M059J (cell line): ENCODE data around the gene PLOD1. TPM values are rescaled to one million over a fixed set of nuclear protein-coding genes. Genes with fewer than 3 reads are reported as not detected.
A peak's percentile ranks its signal among the peaks of the same experiment; 100 is the strongest.
"Not testable (repeated sequence)": the region's sequence is repeated elsewhere in the genome, so short reads cannot be mapped to it uniquely, and the experiment has no call there.

ENCODE experiments used
- DNase-seq: peaks from one replicate; pipeline ENCODE4 v3.0.0-alpha.2; 2012; ENCODE audit warnings: low read depth
- total RNA-seq: library from RNA; depleted of rRNA; stranded (reverse); fragments of >200 nt; shearing (Covaris generic); gene quantifications from 2 replicates; pipeline ENCODE4 v1.2.3, GENCODE V29; 2014

Gene PLOD1
- total RNA-seq, 1 experiment from 2014 or later = 205 TPM

- DNase-seq = not testable (repeated sequence)
These were observed 21.9 kb upstream of the PLOD1 start for GRCh38 chr1:11912482-11913216.

GRCh38 chr1:11913291-11913690, 21.2 kb upstream of the PLOD1 start:
- no peak for DNase-seq

- no peak for DNase-seq
These were observed 20.5 kb upstream of the PLOD1 start for GRCh38 chr1:11914024-11914423.

GRCh38 chr1:11918799-11919519, 15.6 kb upstream of the PLOD1 start:
- peak; percentile 88 for DNase-seq

DNA sequence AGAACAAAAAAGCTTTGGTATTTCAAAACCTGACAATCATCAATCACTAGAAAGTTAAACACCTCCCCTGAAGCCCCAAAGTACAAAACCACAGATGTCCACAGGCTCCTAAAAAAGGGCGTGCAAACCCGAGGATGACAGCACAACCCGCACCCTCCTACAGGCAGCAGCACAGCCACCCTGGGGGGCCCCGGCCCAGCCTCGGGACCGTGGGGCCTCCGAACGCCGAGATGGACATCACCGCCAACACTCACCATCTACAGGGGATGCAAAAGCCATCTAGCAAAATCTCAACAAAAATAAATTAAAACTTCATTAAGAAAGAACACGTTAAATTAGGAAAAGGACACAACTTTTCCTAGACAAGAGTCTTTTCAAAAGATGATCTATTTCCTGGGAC, 14.9 kb upstream of the PLOD1 start:
- DNase-seq = no peak

GRCh38 chr1:11920239-11920903, 14.1 kb upstream of the PLOD1 start:
- DNase-seq = no peak

GRCh38 chr1:11921022-11921421, 13.5 kb upstream of the PLOD1 start:
- no peak for DNase-seq

- DNase-seq = no peak
These were observed 11.3 kb upstream of the PLOD1 start for GRCh38 chr1:11923069-11923826.

DNA sequence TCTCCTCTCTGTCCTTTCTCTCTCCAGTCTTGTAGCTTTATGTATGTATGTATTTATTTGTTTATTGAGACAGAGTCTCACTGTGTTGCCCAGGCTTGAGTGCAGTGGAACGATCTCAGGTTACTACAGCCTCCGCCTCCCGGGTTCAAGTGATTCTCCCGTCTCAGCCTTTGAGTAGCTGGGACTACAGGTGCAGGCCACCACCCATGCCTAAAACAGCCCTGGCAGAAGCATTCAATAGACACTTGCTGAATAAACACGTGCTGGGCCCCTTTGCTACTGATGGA, 10.7 kb upstream of the PLOD1 start:
- DNase-seq = no peak

DNA sequence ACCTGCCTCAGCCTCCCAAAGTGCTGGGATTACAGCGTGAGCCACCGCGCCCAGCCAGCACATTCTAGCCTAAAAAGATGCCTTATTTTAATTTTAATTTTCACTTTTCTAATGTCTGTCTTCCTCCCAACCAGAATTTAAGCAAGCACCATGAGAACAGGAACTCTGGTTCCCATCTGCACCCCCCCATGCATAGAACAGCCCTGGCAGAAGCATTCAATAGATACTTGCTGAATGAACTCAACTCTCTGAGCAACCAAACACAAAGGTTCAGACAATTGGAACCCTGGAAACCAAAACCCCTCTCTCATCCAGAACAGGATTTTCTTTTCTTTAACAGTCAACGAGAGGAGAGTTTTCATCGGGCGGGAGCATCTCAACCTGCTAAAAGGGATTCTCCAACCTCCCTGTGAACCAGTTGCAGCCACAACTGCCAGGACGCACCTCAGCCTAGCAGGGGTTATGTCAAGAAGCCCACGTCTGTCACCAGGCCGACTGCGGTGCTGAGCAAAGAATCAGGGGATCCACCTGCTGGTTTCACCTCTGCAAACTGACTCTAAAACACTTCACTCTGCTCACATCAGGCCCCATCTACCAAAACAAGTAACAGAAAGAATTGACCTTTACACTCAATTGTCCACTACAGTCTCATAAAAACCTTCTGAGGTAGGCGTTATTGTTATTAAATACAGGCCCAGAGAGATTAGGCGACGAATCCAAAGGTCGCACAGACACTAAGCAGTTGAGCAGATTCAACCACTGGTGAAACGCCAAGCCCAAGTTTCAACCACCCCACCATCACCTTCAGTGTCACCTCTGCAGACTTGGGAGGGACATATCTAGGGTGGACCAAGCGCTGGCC, 10.0 kb upstream of the PLOD1 start:
- no peak for DNase-seq

DNA sequence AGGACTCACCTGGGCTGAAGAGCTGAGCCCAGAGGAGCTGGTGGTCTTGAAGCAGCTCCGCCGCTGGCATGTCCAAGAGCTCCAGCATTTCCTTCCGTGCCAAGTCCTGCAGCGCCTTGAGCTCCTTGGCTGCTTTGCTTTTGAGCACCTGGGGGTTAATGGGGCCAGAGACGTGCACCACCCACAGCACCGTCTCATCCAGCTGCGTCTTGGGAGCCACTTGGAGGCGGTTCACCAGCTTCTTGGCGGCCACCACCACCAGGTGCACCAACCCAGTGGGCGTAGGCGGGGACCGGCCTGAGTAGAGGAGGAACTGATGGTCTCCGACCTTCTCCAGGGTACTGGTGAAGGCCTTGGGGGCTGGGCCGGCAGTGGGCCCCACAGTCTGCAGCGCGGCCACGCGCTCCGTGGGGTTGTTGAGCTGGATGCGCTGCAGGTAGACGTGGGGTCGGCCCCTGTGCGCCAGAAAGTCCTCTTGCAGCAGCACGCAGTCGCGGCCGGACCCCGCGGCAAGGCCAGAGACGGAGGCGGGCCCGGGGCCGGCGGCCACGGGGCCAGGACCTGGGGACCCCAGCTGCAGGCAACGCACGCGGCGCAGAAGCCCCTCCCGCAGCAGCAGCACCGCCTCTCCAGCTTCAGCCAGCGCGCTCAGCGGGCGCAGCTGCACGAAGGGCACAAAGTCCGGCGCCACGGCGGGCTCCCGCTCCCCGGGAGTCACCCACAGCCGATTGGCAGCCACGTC, 9.2 kb upstream of the PLOD1 start:
- not testable (repeated sequence) for DNase-seq

DNA sequence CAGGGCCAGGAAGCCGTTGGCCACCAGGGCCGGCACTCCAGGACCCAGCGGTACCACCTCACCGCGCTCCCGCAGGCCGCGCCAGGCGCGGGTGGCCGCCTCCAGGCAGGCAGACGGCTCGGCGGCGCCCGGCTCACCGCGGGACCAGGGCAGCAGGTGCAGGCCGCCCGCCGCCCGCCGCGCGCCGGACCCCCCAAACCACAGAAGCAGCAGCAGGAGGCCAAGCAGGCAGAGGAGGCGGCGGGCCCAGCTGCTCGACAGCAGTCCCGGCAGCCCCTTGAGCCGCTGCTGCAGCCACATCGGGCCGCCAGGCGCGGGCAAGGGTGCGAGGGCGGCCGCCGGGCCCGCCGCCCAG, 8.6 kb upstream of the PLOD1 start:
- DNase-seq = no peak

DNA sequence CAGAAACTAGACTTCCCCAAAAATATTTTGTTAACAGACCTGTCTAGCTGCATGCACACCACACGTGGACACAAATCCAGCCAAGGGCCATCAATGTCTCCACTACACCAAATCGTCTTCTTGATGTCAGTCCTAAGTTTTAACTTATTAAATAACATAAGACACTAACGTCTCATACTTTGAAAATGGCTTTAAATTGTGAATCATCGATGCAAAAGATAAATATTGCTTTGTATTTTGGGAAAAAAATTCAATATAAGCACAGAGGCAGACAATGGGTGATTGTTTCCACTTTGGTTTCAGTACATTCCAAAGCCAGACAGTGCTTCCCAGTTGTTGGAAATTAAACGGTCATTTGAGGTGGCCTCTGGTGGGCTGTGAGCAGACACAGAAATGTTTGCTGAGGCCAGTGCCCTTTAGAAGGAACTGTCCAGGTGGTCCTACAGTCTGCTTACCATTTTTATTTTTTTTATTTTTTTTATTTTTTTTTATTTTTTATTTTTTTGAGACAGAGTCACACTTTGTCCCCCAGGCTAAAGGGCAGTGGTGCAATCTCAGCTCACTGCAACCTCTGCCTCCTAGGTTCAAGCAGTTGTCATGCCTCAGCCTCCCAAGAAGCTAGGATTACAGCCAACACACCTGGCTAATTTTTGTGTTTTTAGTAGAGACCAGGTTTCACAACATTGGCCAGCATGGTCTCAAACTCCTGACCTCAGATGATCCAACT, 6.5 kb upstream of the PLOD1 start:
- DNase-seq = no peak

DNA sequence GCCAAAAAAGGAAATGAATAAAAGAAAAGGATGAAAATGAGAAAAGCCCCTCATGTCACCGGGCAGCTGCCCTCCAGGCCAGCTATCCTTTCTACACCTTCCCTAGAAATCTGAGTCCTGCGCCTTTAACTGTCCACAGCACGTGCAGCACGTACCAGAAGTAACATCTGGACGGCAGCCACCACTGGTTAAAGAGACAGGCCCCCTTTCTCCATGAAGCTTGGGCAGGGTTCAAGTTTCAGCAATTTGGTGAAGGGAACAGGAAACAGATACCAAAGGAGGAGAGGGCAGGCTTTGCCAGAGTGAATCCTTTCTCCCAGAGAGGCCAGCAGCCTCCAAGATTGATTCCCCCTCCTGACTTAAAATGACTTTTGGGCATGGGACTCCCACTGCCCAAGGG, 4.7 kb upstream of the PLOD1 start:
- peak; percentile 80 for DNase-seq

GRCh38 chr1:11930571-11931445, 3.7 kb upstream of the PLOD1 start:
- DNase-seq = peak; percentile 49

- no peak for DNase-seq
These were observed 2.7 kb upstream of the PLOD1 start for GRCh38 chr1:11931845-11932244.

- DNase-seq = no peak
These were observed 518 bp downstream of the PLOD1 start for GRCh38 chr1:11935057-11935412.

GRCh38 chr1:11935733-11936132, 1.2 kb downstream of the PLOD1 start:
- DNase-seq = not testable (repeated sequence)
